Measurements from ENCODE around the gene CCDC57.

DNA sequence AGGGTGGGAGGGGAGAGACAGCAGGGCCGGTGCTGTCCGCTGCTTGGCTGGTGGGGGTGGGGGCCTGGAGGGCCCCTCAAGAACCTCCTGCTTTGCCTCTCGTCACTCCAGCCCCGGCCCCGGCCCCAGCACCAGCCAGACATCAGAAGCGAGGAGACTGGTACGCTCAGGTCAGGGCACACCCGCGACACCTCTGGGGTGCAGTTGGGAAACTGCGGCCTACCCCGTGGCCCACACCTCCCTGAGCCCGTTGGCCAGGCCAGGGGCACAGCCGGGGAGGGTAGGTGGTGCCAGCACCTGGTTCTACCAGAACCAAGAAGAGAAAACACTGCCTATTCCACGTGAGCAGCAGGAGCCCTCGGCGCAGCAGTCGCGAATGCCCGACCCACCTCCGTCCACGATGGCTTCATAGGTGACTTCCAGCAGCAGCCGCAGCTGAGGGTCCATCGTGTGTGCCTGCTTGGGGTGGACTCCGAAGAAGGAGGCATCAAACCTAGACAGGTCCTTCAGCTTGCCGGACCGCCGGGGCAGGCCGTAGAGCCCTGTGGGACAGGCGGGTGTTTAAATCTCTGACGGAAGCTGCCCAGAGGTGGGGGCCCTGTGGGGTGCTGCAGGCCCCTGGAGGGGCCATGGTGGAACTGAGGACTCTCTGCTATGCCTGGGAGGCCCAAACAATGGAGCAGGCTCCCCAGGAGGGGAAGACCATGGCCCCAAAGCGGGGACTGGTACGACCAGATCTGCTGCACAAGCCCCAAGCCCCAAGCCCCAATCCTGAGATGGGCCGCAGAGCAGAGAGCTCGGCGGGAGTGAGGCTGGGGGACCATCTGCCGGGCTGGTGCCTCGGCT, 117.5 kb downstream of the CCDC57 start:
- TF ChIP-seq, protein P1, sequence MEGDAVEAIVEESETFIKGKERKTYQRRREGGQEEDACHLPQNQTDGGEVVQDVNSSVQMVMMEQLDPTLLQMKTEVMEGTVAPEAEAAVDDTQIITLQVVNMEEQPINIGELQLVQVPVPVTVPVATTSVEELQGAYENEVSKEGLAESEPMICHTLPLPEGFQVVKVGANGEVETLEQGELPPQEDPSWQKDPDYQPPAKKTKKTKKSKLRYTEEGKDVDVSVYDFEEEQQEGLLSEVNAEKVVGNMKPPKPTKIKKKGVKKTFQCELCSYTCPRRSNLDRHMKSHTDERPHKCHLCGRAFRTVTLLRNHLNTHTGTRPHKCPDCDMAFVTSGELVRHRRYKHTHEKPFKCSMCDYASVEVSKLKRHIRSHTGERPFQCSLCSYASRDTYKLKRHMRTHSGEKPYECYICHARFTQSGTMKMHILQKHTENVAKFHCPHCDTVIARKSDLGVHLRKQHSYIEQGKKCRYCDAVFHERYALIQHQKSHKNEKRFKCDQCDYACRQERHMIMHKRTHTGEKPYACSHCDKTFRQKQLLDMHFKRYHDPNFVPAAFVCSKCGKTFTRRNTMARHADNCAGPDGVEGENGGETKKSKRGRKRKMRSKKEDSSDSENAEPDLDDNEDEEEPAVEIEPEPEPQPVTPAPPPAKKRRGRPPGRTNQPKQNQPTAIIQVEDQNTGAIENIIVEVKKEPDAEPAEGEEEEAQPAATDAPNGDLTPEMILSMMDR (IDR thresholded peaks at IDR 0.05), result no peak
- TF ChIP-seq POLR2A (IDR thresholded peaks at IDR 0.05) (no peak), POLR2AphosphoS5 (IDR thresholded peaks at IDR 0.05) (no peak), EP300 (IDR thresholded peaks at IDR 0.05; ENCODE audit: low read depth) (no peak)

Data from transverse colon (tissue), 4 donors.